GM19238 (cell line): ENCODE data around the gene CHD1.

Experiments
- DNase-seq: peaks from one replicate; pipeline ENCODE4 v3.0.0; 2011; ENCODE audit warnings: low spot score; ENCODE audit not compliant: insufficient read length

Gene CHD1

GRCh38 chr5:98813755-98814154 lies 115.1 kb downstream of the CHD1 start:
- no peak for DNase-seq

GRCh38 chr5:98810206-98810605 lies 118.6 kb downstream of the CHD1 start:
- no peak for DNase-seq

GRCh38 chr5:98807806-98808205 lies 121.0 kb downstream of the CHD1 start:
- DNase-seq, result no peak

- no peak for DNase-seq
These were observed 123.7 kb downstream of the CHD1 start for GRCh38 chr5:98805070-98805469.

- no peak for DNase-seq
These were observed 124.7 kb downstream of the CHD1 start for GRCh38 chr5:98804066-98804465.
